ENCODE measurements around the gene CTNNA2.

Gene CTNNA2

DNA sequence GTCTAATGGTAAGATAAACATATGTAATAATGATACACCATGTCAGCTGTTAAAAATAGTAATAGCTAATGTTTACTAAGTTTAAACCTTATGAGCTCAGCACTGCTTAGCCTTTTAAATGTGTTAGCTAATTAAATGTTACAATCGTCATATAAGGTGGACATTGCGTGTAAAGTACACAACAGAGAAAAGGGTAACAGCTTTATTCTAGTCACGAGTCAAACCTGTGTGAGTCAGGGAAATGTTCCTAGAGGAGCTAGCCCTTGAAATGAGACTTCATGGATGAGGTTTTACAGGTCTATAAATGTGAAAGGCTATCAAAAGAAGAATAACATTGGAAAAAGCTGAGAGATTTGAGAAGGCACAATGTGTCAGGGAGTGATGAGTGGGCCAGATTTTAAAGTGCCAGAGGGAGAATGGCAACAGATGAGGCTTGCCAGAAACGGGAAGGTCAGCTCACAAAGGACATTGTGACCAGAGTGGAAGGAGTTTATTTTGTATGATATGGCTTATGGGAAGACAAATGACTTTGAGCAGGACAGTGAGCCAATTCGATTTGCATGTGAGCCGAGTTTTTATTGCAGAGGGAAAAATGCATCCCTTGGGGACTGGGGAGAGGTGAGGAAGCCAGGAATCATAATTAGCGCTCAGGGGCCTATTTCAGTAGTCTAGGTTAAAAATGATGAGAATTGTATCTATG, 276.3 kb downstream of the CTNNA2 start:
- no peak for DNase-seq (ENCODE audit: low read depth)
- TF ChIP-seq, protein P1, sequence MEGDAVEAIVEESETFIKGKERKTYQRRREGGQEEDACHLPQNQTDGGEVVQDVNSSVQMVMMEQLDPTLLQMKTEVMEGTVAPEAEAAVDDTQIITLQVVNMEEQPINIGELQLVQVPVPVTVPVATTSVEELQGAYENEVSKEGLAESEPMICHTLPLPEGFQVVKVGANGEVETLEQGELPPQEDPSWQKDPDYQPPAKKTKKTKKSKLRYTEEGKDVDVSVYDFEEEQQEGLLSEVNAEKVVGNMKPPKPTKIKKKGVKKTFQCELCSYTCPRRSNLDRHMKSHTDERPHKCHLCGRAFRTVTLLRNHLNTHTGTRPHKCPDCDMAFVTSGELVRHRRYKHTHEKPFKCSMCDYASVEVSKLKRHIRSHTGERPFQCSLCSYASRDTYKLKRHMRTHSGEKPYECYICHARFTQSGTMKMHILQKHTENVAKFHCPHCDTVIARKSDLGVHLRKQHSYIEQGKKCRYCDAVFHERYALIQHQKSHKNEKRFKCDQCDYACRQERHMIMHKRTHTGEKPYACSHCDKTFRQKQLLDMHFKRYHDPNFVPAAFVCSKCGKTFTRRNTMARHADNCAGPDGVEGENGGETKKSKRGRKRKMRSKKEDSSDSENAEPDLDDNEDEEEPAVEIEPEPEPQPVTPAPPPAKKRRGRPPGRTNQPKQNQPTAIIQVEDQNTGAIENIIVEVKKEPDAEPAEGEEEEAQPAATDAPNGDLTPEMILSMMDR (IDR thresholded peaks at IDR 0.05; ENCODE audit: insufficient read depth, low read depth, low read length, missing control alignments) = no peak
- no peak overlapping the region for H3K4me3 ChIP-seq (ENCODE audit: low read depth, low read length)

DNA sequence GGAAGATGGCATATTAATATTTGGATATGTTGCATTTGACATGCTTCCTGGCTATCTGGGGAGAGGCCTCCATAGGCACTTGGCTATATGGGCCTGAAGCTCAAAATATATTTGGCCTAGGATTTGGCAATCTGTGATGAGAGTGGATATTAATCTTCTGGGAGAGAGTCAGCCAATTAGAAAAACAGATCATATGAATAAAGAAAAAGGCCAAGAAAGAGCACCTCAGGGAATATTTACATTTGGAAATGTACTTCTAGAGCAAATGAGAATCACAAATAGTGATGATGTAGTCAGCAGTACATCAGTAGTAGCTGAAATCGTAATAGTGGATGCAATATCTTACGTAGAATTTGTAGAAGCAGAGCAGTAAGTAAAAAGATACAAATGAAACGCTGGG, 277.0 kb downstream of the CTNNA2 start:
- TF ChIP-seq, protein P1 (IDR thresholded peaks at IDR 0.05; ENCODE audit: insufficient read depth, low read depth, low read length, missing control alignments) = no peak
- H3K4me3 ChIP-seq (ENCODE audit: low read depth, low read length) = no peak overlapping the region
- no peak for DNase-seq (ENCODE audit: low read depth)

DNA sequence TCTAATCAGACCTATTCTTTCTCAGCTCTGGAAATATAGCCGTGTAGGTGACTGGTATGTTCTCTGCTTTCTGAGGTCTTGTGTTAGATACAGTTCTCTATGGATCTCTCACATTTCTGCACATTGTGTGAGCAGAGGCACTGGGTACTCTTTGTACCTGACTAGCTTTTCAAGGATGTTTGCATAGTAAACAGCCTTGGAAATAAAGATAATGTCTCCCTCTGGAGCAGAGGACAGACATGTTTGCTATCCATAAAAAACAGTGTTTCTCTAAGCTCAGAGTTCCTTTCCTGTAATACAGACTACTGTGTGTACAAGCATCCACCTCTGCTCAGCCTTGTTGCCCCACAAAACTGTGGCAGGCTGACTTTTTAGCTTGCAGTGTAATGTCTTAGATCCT, 279.2 kb downstream of the CTNNA2 start:
- H3K4me3 ChIP-seq (ENCODE audit: low read depth, low read length) = no peak overlapping the region
- TF ChIP-seq, protein P1 (IDR thresholded peaks at IDR 0.05; ENCODE audit: insufficient read depth, low read depth, low read length, missing control alignments) = no peak
- DNase-seq (ENCODE audit: low read depth) = no peak

DNA sequence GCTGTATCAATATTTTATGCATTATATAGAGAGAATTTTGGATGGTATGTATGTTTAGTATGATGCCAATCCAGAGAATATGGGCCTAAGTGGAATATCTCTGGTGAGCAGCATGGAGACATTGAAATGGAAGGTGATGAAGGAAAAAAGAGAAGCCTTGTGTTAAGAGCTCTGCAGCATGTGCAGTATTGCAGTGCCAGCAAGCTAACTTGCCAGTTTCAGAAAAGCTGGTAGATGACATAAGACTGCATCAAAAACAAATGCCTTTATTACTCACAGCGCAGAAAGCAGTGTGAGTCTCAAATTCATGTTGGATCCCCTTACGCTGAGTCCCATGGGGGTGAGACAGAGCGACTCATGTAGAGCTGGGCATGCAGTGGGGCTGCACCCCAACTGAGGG, 280.2 kb downstream of the CTNNA2 start:
- H3K4me3 ChIP-seq (ENCODE audit: low read depth, low read length) = no peak overlapping the region
- TF ChIP-seq, protein P1 (IDR thresholded peaks at IDR 0.05; ENCODE audit: insufficient read depth, low read depth, low read length, missing control alignments) = no peak
- no peak for DNase-seq (ENCODE audit: low read depth)

DNA sequence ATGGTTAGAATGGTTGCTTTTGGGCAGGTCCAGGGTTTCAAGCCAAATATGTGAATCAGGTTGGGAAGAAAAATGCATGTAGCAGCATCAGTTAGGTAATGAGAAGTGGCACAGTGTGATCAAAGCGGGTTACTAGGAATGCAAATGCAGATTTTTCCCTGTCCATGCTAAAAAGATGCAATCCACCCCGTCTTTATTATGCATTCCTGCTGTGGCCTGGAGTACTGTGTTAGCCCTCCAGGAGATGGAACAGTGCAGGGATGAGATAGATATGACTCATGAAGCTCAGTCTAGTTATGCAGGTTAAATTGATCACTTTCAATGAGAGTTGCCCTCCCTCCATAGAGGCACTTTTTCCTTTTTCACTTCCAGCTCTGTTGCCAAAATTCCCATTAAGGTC, 283.8 kb downstream of the CTNNA2 start:
- TF ChIP-seq, protein P1 (IDR thresholded peaks at IDR 0.05; ENCODE audit: insufficient read depth, low read depth, low read length, missing control alignments) = no peak
- DNase-seq (ENCODE audit: low read depth) = no peak
- H3K4me3 ChIP-seq (ENCODE audit: low read depth, low read length) = no peak overlapping the region

DNA sequence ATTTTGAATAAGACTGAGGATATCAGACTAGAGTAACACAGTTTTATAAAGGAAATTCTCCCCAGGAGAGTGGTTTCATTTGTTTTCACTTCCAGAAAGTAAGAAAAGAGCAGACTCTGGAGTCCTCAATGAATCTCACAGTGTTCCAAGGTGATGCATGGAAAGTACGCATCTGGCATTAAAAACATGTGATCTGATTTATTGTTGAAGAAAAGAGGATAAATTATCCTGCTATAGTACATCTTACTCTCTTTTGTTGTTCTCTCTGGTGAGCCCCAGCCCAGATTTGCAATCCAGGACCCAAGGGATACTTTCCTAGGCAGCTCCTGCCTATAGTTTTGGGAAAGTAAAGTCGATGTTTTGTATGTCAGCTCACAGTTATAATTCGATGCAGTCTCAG, 285.9 kb downstream of the CTNNA2 start:
- no peak for DNase-seq (ENCODE audit: low read depth)
- no peak overlapping the region for H3K4me3 ChIP-seq (ENCODE audit: low read depth, low read length)
- TF ChIP-seq, protein P1 (IDR thresholded peaks at IDR 0.05; ENCODE audit: insufficient read depth, low read depth, low read length, missing control alignments) = no peak

DNA sequence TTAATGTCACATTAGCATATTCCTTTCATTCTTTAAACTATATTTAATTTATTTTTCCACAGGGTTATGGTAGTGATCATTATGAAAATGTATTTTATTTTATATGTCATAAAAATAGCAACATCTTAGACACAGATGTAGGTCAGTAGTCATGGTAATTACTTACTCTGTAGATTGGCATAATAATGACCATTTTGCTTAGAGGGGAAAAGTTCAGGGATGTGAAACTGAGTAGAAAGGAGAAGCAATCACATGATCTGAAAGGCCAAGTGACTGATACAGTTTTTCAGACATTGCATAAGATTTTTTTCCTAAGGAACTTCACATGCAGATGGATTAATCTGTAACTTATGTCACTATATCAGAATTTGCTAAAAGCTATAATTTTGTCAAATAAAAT, 286.9 kb downstream of the CTNNA2 start:
- DNase-seq (ENCODE audit: low read depth) = no peak
- H3K4me3 ChIP-seq (ENCODE audit: low read depth, low read length) = no peak overlapping the region
- TF ChIP-seq, protein P1 (IDR thresholded peaks at IDR 0.05; ENCODE audit: insufficient read depth, low read depth, low read length, missing control alignments) = no peak
